ENCODE data around the gene CCDC146. TPM values are rescaled to one million over a fixed set of nuclear protein-coding genes. Genes with fewer than 3 reads are reported as not detected.

Gene CCDC146
- total and polyA plus RNA-seq, 12 donors, result 1.7 to 10.8 (median 7.0) TPM

DNA sequence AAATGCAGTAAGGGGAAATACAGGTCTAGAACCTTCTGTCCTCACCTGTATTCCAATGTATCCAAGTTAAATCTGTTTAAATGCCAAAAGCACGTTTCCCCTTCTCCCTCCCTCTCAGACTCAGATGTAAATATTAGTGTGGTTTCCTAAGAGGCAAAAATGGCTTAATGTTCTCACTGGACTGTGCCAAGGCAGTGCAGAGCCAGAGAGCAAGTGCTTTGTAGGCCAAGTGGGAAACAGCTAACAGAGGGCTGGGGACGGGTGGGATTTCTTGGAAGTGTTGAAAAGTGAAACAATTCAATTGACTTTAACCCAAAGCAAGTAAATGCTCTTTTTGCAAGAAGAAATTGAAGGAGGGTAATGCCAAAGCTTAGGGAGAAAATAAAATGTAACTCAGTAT lies 190.7 kb downstream of the CCDC146 start:
- intact Hi-C loops (cut with DNase I), result no loop called here
- DNase-seq, result no peak

GRCh38 chr7:77313876-77314480 lies 191.6 kb downstream of the CCDC146 start:
- DNase-seq, result no peak
- Histone ChIP-seq H3K9me3 (no peaks in the 10 kb centered on the region), H3K36me3 (peaks cover 0 to 84% (median 8%) of the 10 kb centered on the region in 9 donors), H3K27me3 (no peaks in the 10 kb centered on the region), H3K4me1 (peaks cover 0 to 48% (median 12%) of the 10 kb centered on the region in 9 donors), H3K4me3 (no peak overlapping the region), H3K27ac (no peak overlapping the region)
- TF ChIP-seq, protein P1, sequence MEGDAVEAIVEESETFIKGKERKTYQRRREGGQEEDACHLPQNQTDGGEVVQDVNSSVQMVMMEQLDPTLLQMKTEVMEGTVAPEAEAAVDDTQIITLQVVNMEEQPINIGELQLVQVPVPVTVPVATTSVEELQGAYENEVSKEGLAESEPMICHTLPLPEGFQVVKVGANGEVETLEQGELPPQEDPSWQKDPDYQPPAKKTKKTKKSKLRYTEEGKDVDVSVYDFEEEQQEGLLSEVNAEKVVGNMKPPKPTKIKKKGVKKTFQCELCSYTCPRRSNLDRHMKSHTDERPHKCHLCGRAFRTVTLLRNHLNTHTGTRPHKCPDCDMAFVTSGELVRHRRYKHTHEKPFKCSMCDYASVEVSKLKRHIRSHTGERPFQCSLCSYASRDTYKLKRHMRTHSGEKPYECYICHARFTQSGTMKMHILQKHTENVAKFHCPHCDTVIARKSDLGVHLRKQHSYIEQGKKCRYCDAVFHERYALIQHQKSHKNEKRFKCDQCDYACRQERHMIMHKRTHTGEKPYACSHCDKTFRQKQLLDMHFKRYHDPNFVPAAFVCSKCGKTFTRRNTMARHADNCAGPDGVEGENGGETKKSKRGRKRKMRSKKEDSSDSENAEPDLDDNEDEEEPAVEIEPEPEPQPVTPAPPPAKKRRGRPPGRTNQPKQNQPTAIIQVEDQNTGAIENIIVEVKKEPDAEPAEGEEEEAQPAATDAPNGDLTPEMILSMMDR (IDR thresholded peaks at IDR 0.05), result no peak
- WGBS, 2 donors, result 76 to 78% methylated on average over 5 of the region's 5 CpGs
- intact Hi-C loops (cut with DNase I), result no loop called here
- peak in 2 of 8 donors; percentile 31 to 37 for ATAC-seq

More for the DNA sequence above, 190.7 kb downstream of the CCDC146 start:
- 41 to 43% methylated on average over 2 of the region's 2 CpGs for WGBS, 2 donors
- Histone ChIP-seq H3K27ac (peak overlapping the region in 1 of 10 donors; percentile 21), H3K4me1 (peaks cover 0 to 53% (median 12%) of the 10 kb centered on the region in 9 donors), H3K27me3 (no peaks in the 10 kb centered on the region), H3K9me3 (no peaks in the 10 kb centered on the region), H3K36me3 (peaks cover 0 to 79% (median 8%) of the 10 kb centered on the region in 9 donors), H3K4me3 (no peak overlapping the region)
- TF ChIP-seq, protein P1 (IDR thresholded peaks at IDR 0.05), result no peak
- peak in 7 of 8 donors; percentile 40 to 72 (median 53) for ATAC-seq

DNA sequence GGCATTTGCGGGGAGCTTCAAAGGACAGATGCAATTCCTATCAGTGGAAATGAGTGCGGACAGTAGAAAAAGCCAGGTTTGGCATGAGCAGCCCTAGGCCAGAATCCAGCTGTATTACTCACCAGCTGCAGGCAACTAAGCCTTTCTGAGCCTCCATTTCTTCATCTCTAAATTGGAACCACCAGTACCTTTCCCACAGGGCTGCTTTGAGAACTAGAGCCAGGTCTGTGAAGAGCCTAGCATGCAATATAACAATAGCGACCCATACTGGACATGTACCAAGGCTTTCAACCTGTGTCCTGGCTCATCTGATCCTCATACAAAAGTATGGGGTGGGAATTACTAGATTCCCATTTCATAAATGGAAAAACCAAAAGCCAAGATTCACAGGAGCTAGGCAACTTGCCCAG lies 192.8 kb downstream of the CCDC146 start:
- Histone ChIP-seq H3K27me3 (no peaks in the 10 kb centered on the region), H3K9me3 (no peaks in the 10 kb centered on the region), H3K4me3 (no peak overlapping the region), H3K36me3 (peaks cover 0 to 84% (median 8%) of the 10 kb centered on the region in 9 donors), H3K4me1 (peaks cover 0 to 35% (median 4%) of the 10 kb centered on the region in 9 donors), H3K27ac (no peak overlapping the region)
- 86 to 87% methylated on average over 3 of the region's 3 CpGs for WGBS, 2 donors
- TF ChIP-seq, protein P1 (IDR thresholded peaks at IDR 0.05), result no peak
- no peak for DNase-seq
- intact Hi-C loops (cut with DNase I), result no loop called here
- ATAC-seq, result peak in 5 of 8 donors; percentile 17 to 74 (median 46)

- Histone ChIP-seq H3K36me3 (peaks cover 0 to 86% (median 5%) of the 10 kb centered on the region in 9 donors), H3K4me3 (no peak overlapping the region), H3K27me3 (no peaks in the 10 kb centered on the region), H3K27ac (no peak overlapping the region), H3K4me1 (peaks cover 0 to 36% (median 6%) of the 10 kb centered on the region in 9 donors), H3K9me3 (no peaks in the 10 kb centered on the region)
- ATAC-seq, result no peak
- TF ChIP-seq, protein P1 (IDR thresholded peaks at IDR 0.05), result no peak
- no peak for DNase-seq
- 69 to 76% methylated on average over 2 of the region's 2 CpGs for WGBS, 2 donors
- intact Hi-C loops (cut with DNase I), result no loop called here
Observed at GRCh38 chr7:77316219-77316978, 194.0 kb downstream of the CCDC146 start.

Data from heart right ventricle (tissue), 16 donors.